ENCODE results near the gene GALNT9. TPM values are rescaled to one million over a fixed set of nuclear protein-coding genes. Genes with fewer than 3 reads are reported as not detected.
"Not testable (repeated sequence)": the region's sequence is repeated elsewhere in the genome, so short reads cannot be mapped to it uniquely, and the experiment has no call there.

GALNT9 gene
- total RNA-seq, result not detected in 2 replicates

DNA sequence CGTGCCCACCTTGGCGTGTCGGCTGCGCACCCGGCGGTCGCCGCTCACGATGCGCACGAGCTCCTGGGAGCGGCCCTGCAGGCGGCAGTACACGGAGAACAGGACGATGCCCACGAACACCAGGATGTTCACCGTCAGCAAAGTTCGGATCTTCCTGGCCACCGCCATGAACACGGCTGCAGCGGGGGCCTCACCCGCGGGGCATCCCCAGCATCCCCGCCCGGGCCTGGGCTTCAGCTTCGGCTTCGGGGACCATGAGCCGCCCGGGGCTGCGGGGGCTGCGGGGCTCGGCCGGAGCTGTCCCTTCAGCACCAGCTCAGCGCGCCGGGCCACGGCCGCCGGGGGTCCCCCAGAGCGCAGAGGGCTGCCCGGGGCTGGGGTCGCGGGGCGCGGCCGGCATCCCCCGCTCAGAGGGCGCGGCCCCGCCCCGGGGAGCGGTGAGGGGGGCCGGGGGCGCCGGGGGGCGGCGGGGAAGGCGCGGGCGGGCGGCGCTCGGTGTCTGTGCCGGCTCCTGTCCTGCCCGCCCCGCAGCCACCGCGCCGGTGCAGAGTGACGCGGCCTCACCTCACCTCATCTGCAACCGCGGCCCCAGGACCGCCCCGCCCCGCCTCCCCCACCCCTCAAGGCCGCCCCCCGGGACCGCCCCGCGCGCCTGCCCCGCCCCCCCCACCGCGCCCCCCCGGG is at the start of gene GALNT9:
GALNT9 (minus strand) TSS at position 554 of the 684 bp plus-strand sequence; CDS start at position 168, 386 bp downstream.
- TF ChIP-seq, protein P1, sequence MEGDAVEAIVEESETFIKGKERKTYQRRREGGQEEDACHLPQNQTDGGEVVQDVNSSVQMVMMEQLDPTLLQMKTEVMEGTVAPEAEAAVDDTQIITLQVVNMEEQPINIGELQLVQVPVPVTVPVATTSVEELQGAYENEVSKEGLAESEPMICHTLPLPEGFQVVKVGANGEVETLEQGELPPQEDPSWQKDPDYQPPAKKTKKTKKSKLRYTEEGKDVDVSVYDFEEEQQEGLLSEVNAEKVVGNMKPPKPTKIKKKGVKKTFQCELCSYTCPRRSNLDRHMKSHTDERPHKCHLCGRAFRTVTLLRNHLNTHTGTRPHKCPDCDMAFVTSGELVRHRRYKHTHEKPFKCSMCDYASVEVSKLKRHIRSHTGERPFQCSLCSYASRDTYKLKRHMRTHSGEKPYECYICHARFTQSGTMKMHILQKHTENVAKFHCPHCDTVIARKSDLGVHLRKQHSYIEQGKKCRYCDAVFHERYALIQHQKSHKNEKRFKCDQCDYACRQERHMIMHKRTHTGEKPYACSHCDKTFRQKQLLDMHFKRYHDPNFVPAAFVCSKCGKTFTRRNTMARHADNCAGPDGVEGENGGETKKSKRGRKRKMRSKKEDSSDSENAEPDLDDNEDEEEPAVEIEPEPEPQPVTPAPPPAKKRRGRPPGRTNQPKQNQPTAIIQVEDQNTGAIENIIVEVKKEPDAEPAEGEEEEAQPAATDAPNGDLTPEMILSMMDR (IDR thresholded peaks at IDR 0.05; ENCODE audit: insufficient read depth, low read depth, low read length), result no peak
- H3K4me3 ChIP-seq (ENCODE audit: low read depth, low read length), result no peak within 1 kb of the TSS
- no peak for DNase-seq (ENCODE audit: low read depth)

DNA sequence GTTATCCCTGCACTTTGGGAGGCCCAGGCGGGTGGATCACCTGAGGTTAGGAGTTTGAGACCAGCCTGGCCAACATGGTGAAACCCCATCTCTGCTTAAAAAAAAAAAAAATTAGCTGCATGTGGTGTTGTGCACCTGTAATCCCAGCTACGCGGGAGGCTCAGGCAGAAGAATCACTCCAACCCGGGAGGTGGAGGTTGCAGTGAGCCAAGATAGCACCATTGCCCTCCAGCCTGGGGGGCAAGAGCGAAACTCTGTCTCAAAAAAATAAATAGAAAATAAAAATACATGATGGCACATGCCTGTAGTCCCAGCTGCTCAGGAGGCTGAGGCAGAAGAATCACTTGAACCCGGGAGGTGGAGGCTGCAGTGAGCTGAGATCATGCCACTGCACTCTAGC is 49.7 kb upstream of the GALNT9 start:
- not testable (repeated sequence) for H3K4me3 ChIP-seq (ENCODE audit: low read depth, low read length); DNase-seq (ENCODE audit: low read depth)

DNA sequence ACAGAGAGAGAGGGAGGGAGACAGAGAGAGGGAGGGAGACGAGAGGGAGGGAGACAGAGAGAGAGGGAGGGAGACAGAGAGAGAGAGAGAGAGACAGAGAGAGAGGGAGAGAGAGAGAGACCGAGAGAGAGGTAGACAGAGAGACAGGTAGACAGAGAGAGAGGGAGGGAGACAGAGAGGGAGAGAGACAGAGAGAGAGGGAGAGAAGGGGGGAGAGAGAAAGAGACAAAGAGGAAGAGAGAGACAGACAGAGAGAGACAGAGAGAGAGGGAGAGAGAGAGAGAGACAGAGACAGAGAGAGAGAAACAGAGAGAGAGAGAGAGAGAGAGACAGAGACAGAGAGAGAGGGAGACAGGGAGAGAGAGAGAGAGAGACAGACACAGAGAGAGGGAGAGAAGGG is 47.8 kb upstream of the GALNT9 start:
- H3K4me3 ChIP-seq (ENCODE audit: low read depth, low read length), result no peak overlapping the region
- TF ChIP-seq, protein P1 (IDR thresholded peaks at IDR 0.05; ENCODE audit: insufficient read depth, low read depth, low read length), result no peak
- DNase-seq (ENCODE audit: low read depth), result no peak

DNA sequence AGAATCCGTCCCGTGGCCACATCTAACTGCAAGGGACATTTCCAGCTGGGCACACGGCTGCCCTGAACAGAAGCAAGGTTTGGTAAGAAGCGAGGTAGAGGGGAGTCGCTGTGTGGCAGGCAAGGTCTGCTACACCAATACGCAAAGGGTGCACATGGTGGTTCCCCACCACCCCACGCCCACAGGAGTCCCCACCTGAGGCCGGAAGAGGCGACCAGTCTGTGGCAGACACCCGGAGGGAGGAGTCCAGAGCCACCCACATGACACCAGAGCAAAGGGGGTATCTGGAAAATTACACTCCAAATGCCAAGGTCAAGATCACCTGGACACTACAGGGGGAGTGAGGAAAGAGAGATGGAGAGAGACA is 47.1 kb upstream of the GALNT9 start:
- TF ChIP-seq, protein P1 (IDR thresholded peaks at IDR 0.05; ENCODE audit: insufficient read depth, low read depth, low read length), result no peak
- H3K4me3 ChIP-seq (ENCODE audit: low read depth, low read length), result no peak overlapping the region

DNA sequence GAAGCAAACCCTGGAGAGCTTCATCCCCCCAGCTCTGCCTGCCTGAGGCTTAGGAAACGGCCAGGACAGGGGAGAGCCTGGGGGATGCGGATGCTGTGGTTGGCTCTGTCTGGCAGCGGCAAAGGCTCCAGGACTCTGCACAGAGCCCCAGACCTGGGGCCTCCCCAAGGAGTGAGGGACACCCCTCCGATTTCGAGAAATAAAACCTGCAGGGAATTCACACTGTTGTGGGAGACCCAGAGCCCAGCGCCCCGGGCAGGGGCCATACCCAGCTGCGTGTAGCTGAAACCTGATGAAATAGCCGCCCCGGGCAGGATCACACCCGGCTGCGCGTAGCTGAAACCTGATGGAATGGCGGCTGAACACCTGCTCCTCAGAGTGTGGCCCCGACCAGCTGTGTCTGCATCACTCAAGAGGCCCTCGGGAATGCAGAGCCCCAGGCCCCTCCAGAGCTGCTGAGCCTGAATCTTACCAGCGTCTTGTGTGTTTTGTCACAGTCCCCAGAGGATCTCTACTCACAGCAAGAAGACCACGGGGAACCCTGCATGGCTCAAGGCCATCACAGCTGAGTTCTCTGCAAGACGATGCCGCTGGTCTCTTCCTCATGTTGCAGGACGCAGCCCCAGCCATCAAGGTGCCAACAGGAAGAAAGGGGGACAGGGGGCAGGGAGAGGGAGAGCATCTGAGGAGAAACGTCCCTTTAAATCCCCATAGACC is 46.5 kb upstream of the GALNT9 start:
- H3K4me3 ChIP-seq (ENCODE audit: low read depth, low read length), result no peak overlapping the region
- DNase-seq (ENCODE audit: low read depth), result no peak
- TF ChIP-seq, protein P1 (IDR thresholded peaks at IDR 0.05; ENCODE audit: insufficient read depth, low read depth, low read length), result no peak

More for the DNA sequence above, 47.1 kb upstream of the GALNT9 start:
- no peak for DNase-seq (ENCODE audit: low read depth)

DNA sequence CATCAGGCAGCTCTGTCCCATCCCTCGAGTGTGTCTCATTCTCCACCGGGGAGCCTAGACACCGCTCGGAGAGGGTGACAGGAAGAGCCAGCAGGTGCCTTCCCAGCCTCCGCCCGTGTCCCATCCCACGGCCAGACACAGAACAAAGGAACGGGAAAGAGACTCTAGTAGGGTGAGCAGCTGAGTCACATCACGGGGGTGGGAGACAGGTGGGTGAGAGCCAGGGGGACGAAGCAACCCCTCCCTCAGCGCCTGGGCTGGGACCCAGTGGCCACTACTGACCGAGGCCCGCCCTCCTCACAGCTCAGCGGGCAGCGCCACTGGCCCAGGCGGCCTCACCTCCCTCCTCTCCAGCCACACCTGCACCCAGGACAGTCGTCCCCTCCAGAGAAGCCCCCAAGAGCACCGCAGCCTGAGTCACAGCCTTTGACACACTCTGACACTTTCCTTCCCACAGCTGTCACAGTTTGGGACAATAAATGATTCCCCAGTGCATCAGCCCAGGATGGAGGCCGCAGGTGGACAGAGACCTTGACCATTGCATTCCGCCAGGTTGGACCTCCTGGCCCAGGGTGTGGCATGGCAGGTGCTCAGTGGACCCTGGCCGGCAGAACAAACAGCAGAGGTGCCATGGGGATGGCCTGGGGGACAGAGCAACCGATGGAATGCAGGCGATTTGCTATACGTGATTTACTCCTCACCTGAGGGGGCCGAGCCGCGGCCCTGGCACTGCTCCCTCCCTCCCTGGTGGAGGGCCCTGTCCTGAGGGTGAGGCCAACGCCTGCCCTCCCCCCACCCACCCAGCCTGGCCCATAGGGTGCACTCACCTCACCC is 45.4 kb upstream of the GALNT9 start:
- TF ChIP-seq, protein P1 (IDR thresholded peaks at IDR 0.05; ENCODE audit: insufficient read depth, low read depth, low read length), result no peak
- no peak overlapping the region for H3K4me3 ChIP-seq (ENCODE audit: low read depth, low read length)
- no peak for DNase-seq (ENCODE audit: low read depth)
